Raji (cell line): ENCODE results near the gene FRMD8.

Source experiments
- POLR2A ChIP-seq: IDR thresholded peaks from 2 replicates; pipeline ENCODE4 v1.6.1; 2011; ENCODE audit warnings: low read depth, low read length, control low read depth; ENCODE audit not compliant: insufficient read depth

Gene FRMD8

DNA sequence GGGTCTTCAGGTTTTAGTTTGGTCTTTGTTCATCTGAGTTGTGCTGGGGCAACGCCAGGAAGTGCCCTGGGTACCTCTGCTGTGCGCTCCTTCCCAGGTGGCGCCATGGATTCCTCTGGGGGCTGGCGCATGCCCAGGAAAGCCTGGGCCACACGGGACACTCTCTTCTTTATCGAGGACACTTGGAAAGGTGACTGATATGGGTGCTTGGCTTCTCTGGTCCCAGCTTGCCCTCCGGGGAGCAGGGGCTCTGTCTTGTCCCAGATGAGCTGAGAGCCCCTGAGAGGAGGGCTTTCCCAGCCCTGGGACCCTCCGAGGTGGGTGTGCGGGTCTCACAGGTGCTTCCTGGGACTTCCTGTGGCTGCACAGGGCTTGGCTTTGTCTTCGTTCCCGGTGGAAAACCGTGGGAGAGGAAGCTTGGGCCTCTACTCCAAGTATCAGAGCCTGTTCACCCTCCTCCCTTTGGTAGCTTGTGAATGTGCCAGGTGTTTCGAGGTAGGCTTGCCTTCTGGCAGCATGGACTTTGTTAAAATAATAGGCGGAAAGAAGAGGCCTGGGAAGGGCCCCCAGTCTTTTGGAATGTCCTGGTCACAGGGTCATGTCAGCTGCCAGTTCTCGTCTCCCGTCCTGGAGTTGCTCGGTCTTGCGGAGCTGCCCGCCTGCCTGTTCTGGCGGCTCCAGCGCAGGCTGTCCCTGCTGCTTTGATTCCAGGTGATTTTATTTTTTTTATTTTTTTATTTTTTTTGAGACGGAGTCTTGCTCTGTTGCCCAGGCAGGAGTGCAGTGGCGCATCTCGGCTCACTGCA is 26.0 kb downstream of the FRMD8 start:
- no peak for TF ChIP-seq POLR2A

DNA sequence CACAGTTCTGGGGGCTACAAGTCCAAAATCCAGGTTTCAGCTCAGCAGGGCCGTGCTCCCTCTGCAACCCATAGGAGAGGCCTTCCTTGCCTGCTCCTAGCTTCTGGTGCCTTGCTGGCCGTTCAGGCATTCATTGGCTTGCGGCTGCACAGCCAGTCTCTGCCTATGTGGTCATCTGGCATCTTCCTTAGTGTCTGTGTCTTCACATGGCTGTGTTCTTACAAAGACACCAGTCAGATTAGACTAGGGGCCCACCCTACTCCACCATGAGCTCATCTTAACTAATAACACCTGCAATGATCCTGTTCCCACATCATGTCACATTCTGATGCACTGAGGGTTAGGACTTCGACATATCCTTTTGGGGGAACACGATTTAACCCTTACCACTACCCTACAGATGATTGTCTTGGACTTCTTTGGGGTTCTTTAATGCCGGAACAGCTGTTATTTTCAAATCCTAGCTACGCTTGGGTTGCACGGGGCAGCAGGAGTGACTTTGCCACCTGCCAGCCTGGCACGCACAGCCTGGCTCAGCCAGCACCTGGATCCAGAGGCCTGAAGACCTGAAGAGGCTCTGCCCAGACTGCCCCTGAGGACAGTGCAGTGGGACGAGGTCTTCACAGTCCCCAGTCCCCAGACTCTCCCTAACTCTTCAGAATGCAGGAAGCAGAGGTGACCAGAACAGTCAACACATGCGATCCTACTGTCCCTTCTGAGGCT is 28.5 kb downstream of the FRMD8 start:
- no peak for TF ChIP-seq POLR2A

DNA sequence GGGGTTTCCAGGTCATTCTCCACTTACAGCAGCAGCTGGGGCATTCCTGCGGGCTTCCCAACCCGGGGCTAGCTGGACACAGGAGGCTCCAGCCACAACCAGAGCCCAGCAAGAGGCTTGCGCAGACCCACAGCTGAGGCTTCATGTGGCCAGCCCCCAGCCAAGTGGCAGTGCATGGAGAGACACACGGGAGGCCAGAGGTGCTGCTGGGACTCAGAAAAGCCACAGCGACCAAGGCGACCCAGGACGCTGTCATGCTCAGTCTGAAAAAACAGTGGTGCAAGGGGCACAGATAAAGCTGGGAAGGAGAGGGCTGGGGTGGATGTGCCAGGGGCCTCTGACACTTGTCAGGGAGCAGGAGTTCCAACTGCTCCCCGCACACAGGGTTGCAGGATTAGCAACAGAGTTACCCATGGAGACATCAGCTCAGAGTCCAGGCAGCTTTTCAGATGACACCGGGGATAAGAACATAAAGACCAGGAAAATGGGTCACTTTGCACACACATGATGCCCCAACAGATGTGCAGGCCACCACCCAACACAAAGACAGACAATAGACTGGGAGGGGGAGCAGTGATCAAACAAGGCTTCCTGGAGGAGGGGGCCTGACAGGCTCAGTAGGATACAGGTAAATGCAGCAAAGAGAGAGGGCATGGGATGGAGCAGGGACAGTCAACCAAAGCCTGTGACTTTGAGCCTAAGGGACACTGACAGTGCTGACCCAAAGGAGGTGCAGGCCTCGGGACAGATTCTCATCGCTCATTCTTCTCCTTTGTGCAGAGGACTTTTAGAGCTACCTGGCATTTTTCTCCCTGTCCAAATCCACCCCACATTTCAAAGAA is 29.3 kb downstream of the FRMD8 start:
- no peak for TF ChIP-seq POLR2A

DNA sequence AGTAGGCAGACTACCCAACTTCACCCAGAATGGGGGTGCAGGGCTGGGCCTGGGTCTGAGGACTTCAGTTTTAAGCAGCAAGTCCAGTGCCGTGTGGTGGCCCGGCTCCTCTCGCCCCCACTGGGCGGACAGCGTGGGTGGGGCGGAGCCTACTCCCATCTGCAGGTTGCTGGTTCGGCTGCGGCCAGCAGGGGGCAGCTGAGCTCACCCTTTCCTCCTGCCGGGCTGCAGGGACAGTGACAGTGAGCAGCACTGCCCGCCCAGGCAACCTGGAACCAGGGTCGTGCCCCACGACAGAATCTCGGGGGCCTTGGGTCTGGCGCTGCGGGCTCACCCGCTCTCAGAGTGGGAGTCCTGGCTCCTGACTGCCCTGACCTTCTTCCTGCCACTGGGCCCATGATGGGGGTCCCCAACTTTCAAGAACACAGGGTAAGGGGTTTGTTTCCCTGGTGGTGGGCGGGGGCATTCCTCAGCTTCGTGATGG is 29.9 kb downstream of the FRMD8 start:
- peak; percentile 58 for TF ChIP-seq POLR2A

DNA sequence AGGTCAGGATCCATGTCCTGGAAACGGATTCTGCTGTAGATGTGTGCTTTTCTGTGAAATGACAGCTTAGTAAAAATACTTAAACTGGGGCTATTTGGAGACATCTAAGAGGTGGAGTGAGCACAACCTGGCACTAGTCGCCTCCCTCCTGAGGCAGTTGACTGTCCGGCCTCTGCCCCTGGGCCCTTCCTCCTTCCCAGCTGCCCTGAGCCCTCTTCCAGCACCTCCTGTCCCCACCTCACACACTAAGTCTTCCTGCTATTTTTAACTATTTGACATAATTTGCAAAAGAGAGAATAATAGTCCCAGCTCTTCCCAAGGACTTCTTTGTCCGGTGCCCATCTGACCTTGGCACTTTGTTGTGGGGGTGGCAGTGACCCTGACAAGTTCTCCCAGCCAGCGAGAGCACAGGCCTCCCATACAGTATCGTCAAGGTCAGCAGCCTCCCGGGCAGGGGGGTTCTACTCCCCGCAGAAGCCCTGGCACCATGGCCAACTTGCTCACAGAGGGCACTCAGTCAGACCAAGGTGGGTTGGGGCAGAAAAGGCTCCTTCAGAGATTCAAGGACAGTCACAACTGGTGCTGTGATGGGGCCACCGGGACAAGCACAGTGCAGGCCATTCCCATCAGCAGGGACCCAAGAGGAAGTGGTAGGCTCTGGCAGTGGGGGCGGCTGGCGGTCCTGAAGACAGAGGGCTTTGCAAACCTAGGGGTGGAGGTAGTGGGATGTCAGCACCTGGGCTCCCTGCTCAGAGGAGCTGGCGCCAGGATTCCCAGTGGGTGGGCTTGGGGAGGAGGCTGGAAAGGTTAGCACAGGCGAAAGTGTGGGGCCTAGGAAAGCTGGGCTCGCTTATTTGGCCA is 30.6 kb downstream of the FRMD8 start:
- TF ChIP-seq POLR2A: no peak

DNA sequence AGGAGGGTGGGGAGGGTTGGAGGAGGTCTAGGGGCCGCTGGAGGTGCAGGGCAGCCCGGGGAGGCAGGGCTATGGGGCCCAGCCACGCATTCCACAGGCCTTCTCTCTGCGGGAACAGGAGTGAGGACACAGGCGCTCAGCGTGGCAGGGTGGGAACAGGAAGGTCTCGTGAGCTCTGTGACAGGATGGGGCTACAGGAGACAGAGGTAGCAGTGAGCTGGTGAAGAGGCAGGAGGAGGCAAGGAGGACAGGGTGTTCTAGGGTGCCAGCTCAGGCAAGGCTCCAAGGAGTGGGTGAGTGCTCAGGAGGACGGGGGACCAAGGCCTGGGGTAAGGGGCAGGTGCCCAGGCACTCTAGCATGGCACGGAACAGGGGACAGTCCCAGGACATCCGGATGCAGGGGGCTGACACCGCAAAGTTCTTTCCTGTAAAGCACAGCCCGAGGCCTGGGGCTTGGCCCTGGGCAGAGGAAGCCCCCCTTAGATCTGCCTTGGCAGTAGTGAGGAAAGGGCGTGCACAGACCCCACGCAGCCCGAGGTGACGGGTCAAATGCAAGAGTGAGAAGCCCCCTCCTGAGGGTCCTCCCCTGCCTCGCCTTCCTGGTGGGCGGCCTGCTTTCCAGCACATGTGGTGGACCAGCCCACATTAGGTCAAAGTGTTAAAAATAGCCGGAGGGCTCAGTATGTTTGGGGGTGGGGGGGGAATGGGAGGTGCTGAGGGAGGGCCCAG is 31.4 kb downstream of the FRMD8 start:
- 0 out of 2 replicates have a peak, but pooled peaks have one; percentile 31 for TF ChIP-seq POLR2A

DNA sequence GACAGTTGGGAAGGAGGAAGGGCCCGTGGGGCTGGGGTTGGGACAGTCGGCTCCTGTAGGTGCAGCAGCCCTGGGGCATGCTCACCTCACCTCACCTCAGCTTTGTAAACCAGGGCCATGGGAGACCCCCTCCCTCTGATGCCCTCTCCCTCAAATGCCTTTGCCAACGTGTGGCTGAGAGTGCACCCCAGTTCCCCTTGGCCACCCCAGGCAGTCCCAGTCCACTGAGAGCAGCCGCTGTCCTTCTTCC is 31.9 kb downstream of the FRMD8 start:
- TF ChIP-seq POLR2A: peak; percentile 78; the same call in 1 of the 2 replicates

DNA sequence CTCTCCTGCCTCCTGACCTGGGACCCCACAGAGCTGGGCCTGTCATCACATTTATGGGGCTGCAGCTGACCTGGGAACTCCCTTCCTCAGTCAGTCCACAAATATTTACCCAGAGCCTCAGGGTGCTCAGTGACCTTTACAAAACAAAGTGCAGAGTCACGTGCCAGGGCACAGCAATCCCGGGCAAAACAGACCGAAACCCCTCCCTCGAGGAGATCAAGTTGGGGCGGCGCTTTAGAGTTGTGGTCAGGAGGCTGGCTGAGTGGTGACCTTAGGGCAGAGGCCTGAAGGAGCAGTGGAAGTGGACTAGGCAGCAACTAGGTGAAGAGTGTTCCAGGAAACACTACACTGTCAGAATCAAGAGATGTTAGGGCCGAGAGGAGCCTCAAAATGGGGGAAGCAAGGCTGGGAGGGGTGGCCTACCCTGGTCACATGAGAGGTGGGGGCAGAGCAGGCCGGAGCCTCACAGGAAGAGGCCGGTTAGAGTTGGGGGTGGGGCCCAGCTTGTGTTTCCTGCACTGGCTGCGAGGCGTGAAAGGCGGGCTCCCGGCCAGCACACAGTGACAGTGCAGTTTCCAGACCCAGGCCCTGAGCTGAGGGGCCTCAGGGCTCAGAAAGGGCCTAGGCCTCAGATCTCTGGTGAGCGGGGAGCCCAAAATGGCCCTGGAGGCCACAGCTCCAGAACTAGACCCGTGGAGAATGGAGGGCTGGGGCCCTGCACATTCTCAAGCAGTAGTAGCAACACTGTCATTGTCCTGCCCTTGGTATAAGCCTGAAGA is 32.4 kb downstream of the FRMD8 start:
- peak; percentile 54 for TF ChIP-seq POLR2A

DNA sequence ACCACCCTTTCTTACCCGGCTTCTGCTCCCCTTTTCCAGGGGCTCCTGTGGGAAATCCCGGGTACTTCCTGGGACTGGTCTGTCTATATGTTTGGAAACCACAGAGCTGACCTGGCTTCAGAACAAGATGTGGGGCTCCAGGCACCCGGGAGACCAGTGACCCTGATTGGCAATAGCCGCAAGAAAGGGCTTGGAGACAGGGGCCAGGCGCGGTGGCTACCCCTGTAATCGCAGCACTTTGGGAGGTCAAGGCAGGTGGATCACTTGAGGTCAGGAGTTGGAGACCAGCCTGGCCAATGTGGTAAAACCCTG is 33.0 kb downstream of the FRMD8 start:
- no peak for TF ChIP-seq POLR2A

DNA sequence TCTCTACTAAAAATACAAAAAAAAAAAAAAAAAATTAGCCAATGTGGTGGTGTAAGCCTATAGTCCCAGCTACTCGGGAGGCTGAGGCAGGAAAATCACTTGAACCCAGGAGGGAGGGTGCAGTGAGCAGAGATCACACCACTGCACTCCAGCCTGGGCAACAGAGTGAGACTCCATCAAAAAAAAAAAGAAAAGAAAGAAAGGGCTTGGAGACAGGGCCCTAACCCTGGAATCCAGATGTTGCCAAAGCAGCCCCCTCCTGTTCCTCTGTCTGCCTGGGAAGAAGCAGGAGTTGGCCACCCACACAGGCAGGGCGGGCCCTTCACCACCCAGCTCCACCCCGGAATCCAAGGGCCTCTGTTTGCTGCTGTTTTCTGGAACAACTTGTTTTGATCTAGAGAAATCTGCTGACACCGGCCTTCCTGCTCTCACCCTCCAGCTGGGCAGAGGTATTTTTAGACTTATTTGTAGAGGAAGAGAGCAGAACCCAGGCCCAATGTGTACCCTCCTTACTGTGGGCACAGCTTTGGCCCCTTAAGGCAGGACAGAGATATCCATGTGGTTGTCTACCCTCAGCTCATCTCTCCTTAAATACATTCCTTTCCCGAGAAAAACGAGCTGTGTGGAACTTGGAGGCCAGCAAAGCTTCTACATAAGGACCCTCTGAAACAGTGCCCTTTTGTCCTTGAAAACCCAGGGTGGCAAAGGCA is 33.5 kb downstream of the FRMD8 start:
- peak; percentile 42; the same call in 1 of the 2 replicates for TF ChIP-seq POLR2A

DNA sequence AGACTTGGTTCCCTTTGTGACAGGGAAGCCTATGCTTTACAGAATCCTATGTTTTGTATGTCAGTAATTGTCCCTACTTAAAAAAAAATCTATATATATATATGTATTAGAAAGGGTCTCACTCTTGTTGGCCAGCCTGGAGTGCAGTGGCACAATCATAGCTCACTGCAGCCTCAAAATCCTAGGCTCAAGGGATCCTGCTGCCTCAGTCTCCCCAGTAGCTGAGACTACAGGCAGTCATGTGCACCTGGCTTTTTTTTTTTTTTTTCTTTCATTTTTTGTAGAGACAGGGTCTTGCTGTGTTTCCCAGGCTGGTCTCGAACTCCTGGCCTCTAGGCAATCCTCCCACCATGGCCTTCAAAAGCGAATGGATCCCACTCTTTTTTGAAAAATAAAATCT is 34.1 kb downstream of the FRMD8 start:
- no peak for TF ChIP-seq POLR2A

DNA sequence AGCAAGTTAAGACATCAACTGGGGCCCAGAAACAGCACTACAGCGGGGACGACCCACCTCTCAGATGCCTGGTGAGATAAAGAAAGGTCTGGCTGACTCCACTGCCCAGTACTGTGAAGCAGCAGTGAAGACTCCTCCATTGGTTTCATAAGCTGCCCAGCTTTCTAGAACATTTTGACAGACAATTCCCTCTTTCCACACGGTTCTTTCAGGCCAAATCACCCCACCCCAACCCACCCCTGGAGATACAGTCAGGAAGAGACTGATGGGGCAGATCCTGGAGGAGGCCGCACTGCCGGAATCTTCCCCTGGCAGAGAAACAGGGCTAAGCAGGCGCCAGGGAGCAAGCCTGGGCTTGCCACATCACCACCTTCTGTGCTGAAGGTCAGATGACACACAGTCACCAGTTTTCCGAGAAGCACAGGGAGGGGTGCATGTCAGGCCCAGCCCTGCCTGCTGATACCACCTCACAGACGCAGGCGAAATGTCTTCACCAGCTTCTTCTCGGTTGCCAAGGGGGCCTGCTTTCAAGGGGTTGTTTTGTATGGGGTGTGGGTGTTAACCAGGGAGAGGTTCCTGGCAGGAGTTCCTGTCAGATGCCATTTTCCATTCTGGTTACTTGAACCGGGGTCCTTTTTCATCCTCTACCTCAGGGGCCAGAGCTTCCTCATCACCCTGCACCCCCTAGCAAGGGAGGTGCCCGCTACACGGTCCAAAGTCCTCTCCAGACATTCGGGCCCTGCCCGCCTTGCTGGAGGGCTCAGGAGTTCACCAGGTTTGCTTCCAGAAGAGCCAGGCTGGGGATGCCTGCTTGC is 34.7 kb downstream of the FRMD8 start:
- peak; percentile 90 for TF ChIP-seq POLR2A
